SK-N-SH (cell line): ENCODE results near the gene LRRC19.

Source experiments
- EP300 ChIP-seq, 2 experiments: IDR thresholded peaks; 2 replicates each; pipeline versions ENCODE4 v1.4.0 to v1.6.1; 2012; ENCODE audit warnings: borderline replicate concordance in 1 of 2, low read depth in 1 of 2, low read length in 1 of 2
- EZH2phosphoT487 ChIP-seq: fragments of 200-600 bp; sonication (generic); IDR thresholded peaks from 2 replicates; pipeline ENCODE4 v1.6.1; 2017; ENCODE audit warnings: low read depth, mixed run types, mild to moderate bottlenecking, antibody characterized with exemption, moderate library complexity, borderline replicate concordance
- MXI1 ChIP-seq: IDR thresholded peaks from 2 replicates; pipeline ENCODE4 v1.6.1; 2012; ENCODE audit warnings: mild to moderate bottlenecking, low read depth, low read length, improper control_type of control experiment
- POLR2AphosphoS5 ChIP-seq: IDR thresholded peaks from 2 replicates; pipeline ENCODE4 v1.6.1; 2012; ENCODE audit warnings: low read depth, low read length
- SMC3 ChIP-seq: IDR thresholded peaks from 2 replicates; pipeline ENCODE4 v1.6.1; 2012; ENCODE audit warnings: low read depth, low read length, improper control_type of control experiment
- TEAD4 ChIP-seq: IDR thresholded peaks from 2 replicates; pipeline ENCODE4 v1.4.0; 2012; ENCODE audit warnings: mild to moderate bottlenecking, borderline replicate concordance; ENCODE audit not compliant: insufficient read depth
- TF ChIP-seq, protein P1 (sequence below): IDR thresholded peaks from 2 replicates; pipeline ENCODE4 v1.4.0; 2012; ENCODE audit warnings: low read depth, borderline replicate concordance
- TF ChIP-seq, protein P2 (sequence below): IDR thresholded peaks from 2 replicates; pipeline ENCODE4 v1.4.0; 2012; ENCODE audit warnings: low read depth, borderline replicate concordance
- TF ChIP-seq, protein P3 (sequence below): IDR thresholded peaks from 2 replicates; pipeline ENCODE4 v1.4.0; 2012; ENCODE audit warnings: low read depth
- TF ChIP-seq, protein P4 (sequence below): IDR thresholded peaks from 2 replicates; pipeline ENCODE4; 2012
- TF ChIP-seq, protein P5 (sequence below): IDR thresholded peaks from 2 replicates; pipeline ENCODE4 v1.6.1; 2012; ENCODE audit warnings: mild to moderate bottlenecking, low read depth, low read length, moderate library complexity
- TF ChIP-seq, protein P6 (sequence below): fragments of 200-600 bp; sonication (generic); IDR thresholded peaks from 2 replicates; pipeline ENCODE4 v1.6.1; 2017; ENCODE audit warnings: antibody characterized with exemption, mild to moderate bottlenecking, moderate library complexity

DNA sequence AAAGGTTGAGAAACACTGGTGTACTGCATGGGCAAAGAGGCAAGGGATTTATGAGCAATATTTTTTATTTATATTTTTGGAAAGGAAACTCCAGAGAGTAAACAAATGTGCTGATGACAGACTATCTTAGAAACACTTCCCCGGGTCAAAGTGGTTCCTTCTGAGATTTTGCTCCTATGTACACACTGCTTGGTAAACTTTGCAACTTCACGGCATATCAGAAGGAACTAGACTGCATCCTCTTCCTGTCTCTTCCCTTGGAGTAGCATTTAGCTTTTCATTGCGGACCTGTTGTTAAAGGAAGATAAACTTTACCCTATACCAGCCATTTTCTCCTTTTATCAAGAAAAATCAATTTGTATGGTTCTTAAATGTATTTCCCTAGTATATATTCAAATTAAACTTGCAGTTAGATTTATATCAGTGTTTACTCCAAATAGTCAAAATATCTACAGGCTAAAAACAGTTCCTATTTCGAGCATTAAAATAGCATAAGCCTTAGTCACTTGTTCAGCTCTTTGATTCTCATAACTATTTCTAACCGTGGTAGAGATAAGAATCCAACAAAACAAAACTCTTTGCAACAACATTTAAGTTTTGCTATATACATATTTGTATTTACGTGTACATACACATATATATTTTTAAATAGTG, 48.0 kb upstream of the LRRC19 start:
- TF ChIP-seq MXI1, result no peak
- TF ChIP-seq, protein P1, sequence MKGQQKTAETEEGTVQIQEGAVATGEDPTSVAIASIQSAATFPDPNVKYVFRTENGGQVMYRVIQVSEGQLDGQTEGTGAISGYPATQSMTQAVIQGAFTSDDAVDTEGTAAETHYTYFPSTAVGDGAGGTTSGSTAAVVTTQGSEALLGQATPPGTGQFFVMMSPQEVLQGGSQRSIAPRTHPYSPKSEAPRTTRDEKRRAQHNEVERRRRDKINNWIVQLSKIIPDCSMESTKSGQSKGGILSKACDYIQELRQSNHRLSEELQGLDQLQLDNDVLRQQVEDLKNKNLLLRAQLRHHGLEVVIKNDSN, result no peak
- TF ChIP-seq, protein P2, sequence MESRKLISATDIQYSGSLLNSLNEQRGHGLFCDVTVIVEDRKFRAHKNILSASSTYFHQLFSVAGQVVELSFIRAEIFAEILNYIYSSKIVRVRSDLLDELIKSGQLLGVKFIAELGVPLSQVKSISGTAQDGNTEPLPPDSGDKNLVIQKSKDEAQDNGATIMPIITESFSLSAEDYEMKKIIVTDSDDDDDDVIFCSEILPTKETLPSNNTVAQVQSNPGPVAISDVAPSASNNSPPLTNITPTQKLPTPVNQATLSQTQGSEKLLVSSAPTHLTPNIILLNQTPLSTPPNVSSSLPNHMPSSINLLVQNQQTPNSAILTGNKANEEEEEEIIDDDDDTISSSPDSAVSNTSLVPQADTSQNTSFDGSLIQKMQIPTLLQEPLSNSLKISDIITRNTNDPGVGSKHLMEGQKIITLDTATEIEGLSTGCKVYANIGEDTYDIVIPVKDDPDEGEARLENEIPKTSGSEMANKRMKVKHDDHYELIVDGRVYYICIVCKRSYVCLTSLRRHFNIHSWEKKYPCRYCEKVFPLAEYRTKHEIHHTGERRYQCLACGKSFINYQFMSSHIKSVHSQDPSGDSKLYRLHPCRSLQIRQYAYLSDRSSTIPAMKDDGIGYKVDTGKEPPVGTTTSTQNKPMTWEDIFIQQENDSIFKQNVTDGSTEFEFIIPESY, result no peak
- TF ChIP-seq, protein P3, sequence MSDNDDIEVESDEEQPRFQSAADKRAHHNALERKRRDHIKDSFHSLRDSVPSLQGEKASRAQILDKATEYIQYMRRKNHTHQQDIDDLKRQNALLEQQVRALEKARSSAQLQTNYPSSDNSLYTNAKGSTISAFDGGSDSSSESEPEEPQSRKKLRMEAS, result no peak
- TF ChIP-seq TEAD4, result no peak
- TF ChIP-seq, protein P4, sequence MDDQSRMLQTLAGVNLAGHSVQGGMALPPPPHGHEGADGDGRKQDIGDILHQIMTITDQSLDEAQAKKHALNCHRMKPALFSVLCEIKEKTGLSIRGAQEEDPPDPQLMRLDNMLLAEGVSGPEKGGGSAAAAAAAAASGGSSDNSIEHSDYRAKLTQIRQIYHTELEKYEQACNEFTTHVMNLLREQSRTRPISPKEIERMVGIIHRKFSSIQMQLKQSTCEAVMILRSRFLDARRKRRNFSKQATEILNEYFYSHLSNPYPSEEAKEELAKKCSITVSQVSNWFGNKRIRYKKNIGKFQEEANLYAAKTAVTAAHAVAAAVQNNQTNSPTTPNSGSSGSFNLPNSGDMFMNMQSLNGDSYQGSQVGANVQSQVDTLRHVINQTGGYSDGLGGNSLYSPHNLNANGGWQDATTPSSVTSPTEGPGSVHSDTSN, result no peak
- TF ChIP-seq EP300 (IDR thresholded peaks at IDR 0.05; ENCODE audit: borderline replicate concordance in 1 of 2, low read depth in 1 of 2, low read length in 1 of 2), result no peak
- TF ChIP-seq POLR2AphosphoS5, result no peak
- no peak for TF ChIP-seq SMC3
- TF ChIP-seq EZH2phosphoT487, result no peak
- TF ChIP-seq, protein P5, sequence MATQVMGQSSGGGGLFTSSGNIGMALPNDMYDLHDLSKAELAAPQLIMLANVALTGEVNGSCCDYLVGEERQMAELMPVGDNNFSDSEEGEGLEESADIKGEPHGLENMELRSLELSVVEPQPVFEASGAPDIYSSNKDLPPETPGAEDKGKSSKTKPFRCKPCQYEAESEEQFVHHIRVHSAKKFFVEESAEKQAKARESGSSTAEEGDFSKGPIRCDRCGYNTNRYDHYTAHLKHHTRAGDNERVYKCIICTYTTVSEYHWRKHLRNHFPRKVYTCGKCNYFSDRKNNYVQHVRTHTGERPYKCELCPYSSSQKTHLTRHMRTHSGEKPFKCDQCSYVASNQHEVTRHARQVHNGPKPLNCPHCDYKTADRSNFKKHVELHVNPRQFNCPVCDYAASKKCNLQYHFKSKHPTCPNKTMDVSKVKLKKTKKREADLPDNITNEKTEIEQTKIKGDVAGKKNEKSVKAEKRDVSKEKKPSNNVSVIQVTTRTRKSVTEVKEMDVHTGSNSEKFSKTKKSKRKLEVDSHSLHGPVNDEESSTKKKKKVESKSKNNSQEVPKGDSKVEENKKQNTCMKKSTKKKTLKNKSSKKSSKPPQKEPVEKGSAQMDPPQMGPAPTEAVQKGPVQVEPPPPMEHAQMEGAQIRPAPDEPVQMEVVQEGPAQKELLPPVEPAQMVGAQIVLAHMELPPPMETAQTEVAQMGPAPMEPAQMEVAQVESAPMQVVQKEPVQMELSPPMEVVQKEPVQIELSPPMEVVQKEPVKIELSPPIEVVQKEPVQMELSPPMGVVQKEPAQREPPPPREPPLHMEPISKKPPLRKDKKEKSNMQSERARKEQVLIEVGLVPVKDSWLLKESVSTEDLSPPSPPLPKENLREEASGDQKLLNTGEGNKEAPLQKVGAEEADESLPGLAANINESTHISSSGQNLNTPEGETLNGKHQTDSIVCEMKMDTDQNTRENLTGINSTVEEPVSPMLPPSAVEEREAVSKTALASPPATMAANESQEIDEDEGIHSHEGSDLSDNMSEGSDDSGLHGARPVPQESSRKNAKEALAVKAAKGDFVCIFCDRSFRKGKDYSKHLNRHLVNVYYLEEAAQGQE, result no peak
- TF ChIP-seq, protein P6, sequence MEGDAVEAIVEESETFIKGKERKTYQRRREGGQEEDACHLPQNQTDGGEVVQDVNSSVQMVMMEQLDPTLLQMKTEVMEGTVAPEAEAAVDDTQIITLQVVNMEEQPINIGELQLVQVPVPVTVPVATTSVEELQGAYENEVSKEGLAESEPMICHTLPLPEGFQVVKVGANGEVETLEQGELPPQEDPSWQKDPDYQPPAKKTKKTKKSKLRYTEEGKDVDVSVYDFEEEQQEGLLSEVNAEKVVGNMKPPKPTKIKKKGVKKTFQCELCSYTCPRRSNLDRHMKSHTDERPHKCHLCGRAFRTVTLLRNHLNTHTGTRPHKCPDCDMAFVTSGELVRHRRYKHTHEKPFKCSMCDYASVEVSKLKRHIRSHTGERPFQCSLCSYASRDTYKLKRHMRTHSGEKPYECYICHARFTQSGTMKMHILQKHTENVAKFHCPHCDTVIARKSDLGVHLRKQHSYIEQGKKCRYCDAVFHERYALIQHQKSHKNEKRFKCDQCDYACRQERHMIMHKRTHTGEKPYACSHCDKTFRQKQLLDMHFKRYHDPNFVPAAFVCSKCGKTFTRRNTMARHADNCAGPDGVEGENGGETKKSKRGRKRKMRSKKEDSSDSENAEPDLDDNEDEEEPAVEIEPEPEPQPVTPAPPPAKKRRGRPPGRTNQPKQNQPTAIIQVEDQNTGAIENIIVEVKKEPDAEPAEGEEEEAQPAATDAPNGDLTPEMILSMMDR, result no peak
